Brain pericyte (primary cell): ENCODE measurements around the gene EDNRB.
"Not testable (repeated sequence)": the region's sequence is repeated elsewhere in the genome, so short reads cannot be mapped to it uniquely, and the experiment has no call there.

Experiments used
- DNase-seq: peaks from one replicate; pipeline ENCODE4 v3.0.0-alpha.2; 2012; ENCODE audit warnings: low read depth, low spot score

The EDNRB gene

GRCh38 chr13:77918391-77919245, at the start of gene EDNRB:
Gene EDNRB, minus strand, starts transcription at chr13:77918831. Its CDS starts 258 bp downstream, at chr13:77918573.
- DNase-seq: no peak

GRCh38 chr13:77966671-77967070, 48.0 kb upstream of the EDNRB start:
- no peak for DNase-seq

GRCh38 chr13:77952737-77953136, 34.1 kb upstream of the EDNRB start:
- DNase-seq: no peak

- DNase-seq: no peak
Measured at GRCh38 chr13:77952276-77952675, 33.6 kb upstream of the EDNRB start.

- DNase-seq: no peak
Measured at GRCh38 chr13:77946522-77946921, 27.9 kb upstream of the EDNRB start.

- DNase-seq: not testable (repeated sequence)
Measured at GRCh38 chr13:77935063-77935462, 16.4 kb upstream of the EDNRB start.

GRCh38 chr13:77930430-77930829, 11.8 kb upstream of the EDNRB start:
- DNase-seq: no peak

- no peak for DNase-seq
Measured at GRCh38 chr13:77928909-77929308, 10.3 kb upstream of the EDNRB start.

- no peak for DNase-seq
Measured at GRCh38 chr13:77925616-77926015, 7.0 kb upstream of the EDNRB start.

- no peak for DNase-seq
Measured at GRCh38 chr13:77919921-77920294, 1.3 kb upstream of the EDNRB start.

- no peak for DNase-seq
Measured at GRCh38 chr13:77919246-77919920, 752 bp upstream of the EDNRB start.

GRCh38 chr13:77916488-77916887, 2.1 kb downstream of the EDNRB start:
- no peak for DNase-seq

- no peak for DNase-seq
Measured at GRCh38 chr13:77915686-77916085, 2.9 kb downstream of the EDNRB start.

- DNase-seq: no peak
Measured at GRCh38 chr13:77913003-77913402, 5.6 kb downstream of the EDNRB start.

- DNase-seq: no peak
Measured at GRCh38 chr13:77911751-77912150, 6.9 kb downstream of the EDNRB start.

GRCh38 chr13:77909827-77910226, 8.8 kb downstream of the EDNRB start:
- DNase-seq: no peak

GRCh38 chr13:77908531-77908930, 10.1 kb downstream of the EDNRB start:
- DNase-seq: no peak

- DNase-seq: no peak
Measured at GRCh38 chr13:77907666-77908341, 10.8 kb downstream of the EDNRB start.

- DNase-seq: no peak
Measured at GRCh38 chr13:77904031-77904430, 14.6 kb downstream of the EDNRB start.

GRCh38 chr13:77903435-77903834, 15.2 kb downstream of the EDNRB start:
- no peak for DNase-seq

GRCh38 chr13:77902319-77902963, 16.2 kb downstream of the EDNRB start:
- DNase-seq: no peak

- DNase-seq: no peak
Measured at GRCh38 chr13:77898097-77898496, 20.5 kb downstream of the EDNRB start.
